ENCODE data around the gene LINGO3. TPM values are rescaled to one million over a fixed set of nuclear protein-coding genes. Genes with fewer than 3 reads are reported as not detected.

LINGO3 gene
- polyA plus RNA-seq, 2 donors = 0.02 TPM; not detected in 1

- Histone ChIP-seq H3K36me3 (ENCODE audit: control insufficient read depth in 2 of 2, insufficient read depth in 2 of 2, low read length in 1 of 2) (peaks cover 0 to 3% of the 10 kb centered on the region in 2 donors), H3K27ac (ENCODE audit: low read depth in 2 of 2, low read length in 1 of 2) (peak within 1 kb of the TSS; percentile 81 to 90), H3K9me3 (ENCODE audit: control insufficient read depth in 2 of 2, insufficient read depth in 1 of 2, low read depth in 1 of 2, low read length in 1 of 2) (no peaks in the 10 kb centered on the region), H3K4me1 (ENCODE audit: control insufficient read depth in 2 of 2, insufficient read depth in 2 of 2, low read length in 1 of 2) (peaks cover 0 to 20% of the 10 kb centered on the region in 2 donors), H3K4me3 (ENCODE audit: low read depth in 1 of 2, low read length in 2 of 2) (peak within 1 kb of the TSS; percentile 77 to 96), H3K27me3 (ENCODE audit: control insufficient read depth in 1 of 2, insufficient read depth in 2 of 2, low read length in 2 of 2) (no peaks in the 10 kb centered on the region)
- 0% methylated on average over 83 to 89 of the region's 89 CpGs for WGBS, 2 donors
These were observed 20.6 kb upstream of the LINGO3 start, which contains the start of the genes LSM7 and SPPL2B for GRCh38 chr19:2328401-2329148. LSM7 (minus strand) TSS chr19:2328586; CDS start chr19:2328566, 20 bp downstream. SPPL2B (plus strand) TSS chr19:2328684; CDS start chr19:2328710, 26 bp downstream.

- WGBS, 2 donors = 0 to 1% methylated on average over 18 of the region's 18 CpGs
- H3K36me3 ChIP-seq (ENCODE audit: control insufficient read depth in 2 of 2, insufficient read depth in 2 of 2, low read length in 1 of 2) = peaks cover 3 to 7% of the 10 kb centered on the region in 2 donors
- H3K4me3 ChIP-seq (ENCODE audit: low read depth in 1 of 2, low read length in 2 of 2) = peak overlapping the region; percentile 77 to 96
- H3K9me3 ChIP-seq (ENCODE audit: control insufficient read depth in 2 of 2, insufficient read depth in 1 of 2, low read depth in 1 of 2, low read length in 1 of 2) = no peaks in the 10 kb centered on the region
- H3K27me3 ChIP-seq (ENCODE audit: control insufficient read depth in 1 of 2, insufficient read depth in 2 of 2, low read length in 2 of 2) = no peaks in the 10 kb centered on the region
- peaks cover 0 to 18% of the 10 kb centered on the region in 2 donors for H3K4me1 ChIP-seq (ENCODE audit: control insufficient read depth in 2 of 2, insufficient read depth in 2 of 2, low read length in 1 of 2)
- peak overlapping the region; percentile 81 to 90 for H3K27ac ChIP-seq (ENCODE audit: low read depth in 2 of 2, low read length in 1 of 2)
These were observed 19.9 kb upstream of the LINGO3 start for GRCh38 chr19:2327773-2328400.

GRCh38 chr19:2326699-2327360 is 18.9 kb upstream of the LINGO3 start:
- Histone ChIP-seq H3K9me3 (ENCODE audit: control insufficient read depth in 2 of 2, insufficient read depth in 1 of 2, low read depth in 1 of 2, low read length in 1 of 2) (no peaks in the 10 kb centered on the region), H3K4me3 (ENCODE audit: low read depth in 1 of 2, low read length in 2 of 2) (no peak overlapping the region), H3K27ac (ENCODE audit: low read depth in 2 of 2, low read length in 1 of 2) (peak overlapping the region in 1 of 2 donors; percentile 90), H3K4me1 (ENCODE audit: control insufficient read depth in 2 of 2, insufficient read depth in 2 of 2, low read length in 1 of 2) (peaks cover 0 to 12% of the 10 kb centered on the region in 2 donors), H3K36me3 (ENCODE audit: control insufficient read depth in 2 of 2, insufficient read depth in 2 of 2, low read length in 1 of 2) (peaks cover 4 to 11% of the 10 kb centered on the region in 2 donors), H3K27me3 (ENCODE audit: control insufficient read depth in 1 of 2, insufficient read depth in 2 of 2, low read length in 2 of 2) (no peaks in the 10 kb centered on the region)
- WGBS, 2 donors = 86 to 89% methylated on average over 16 of the region's 16 CpGs

GRCh38 chr19:2325281-2326046 is 17.5 kb upstream of the LINGO3 start:
- Histone ChIP-seq H3K4me3 (ENCODE audit: low read depth in 1 of 2, low read length in 2 of 2) (no peak overlapping the region), H3K27me3 (ENCODE audit: control insufficient read depth in 1 of 2, insufficient read depth in 2 of 2, low read length in 2 of 2) (no peaks in the 10 kb centered on the region), H3K4me1 (ENCODE audit: control insufficient read depth in 2 of 2, insufficient read depth in 2 of 2, low read length in 1 of 2) (peaks cover 0 to 9% of the 10 kb centered on the region in 2 donors), H3K9me3 (ENCODE audit: control insufficient read depth in 2 of 2, insufficient read depth in 1 of 2, low read depth in 1 of 2, low read length in 1 of 2) (no peaks in the 10 kb centered on the region), H3K36me3 (ENCODE audit: control insufficient read depth in 2 of 2, insufficient read depth in 2 of 2, low read length in 1 of 2) (peaks cover 4 to 17% of the 10 kb centered on the region in 2 donors), H3K27ac (ENCODE audit: low read depth in 2 of 2, low read length in 1 of 2) (no peak overlapping the region)
- WGBS, 2 donors = 72 to 79% methylated on average over 29 of the region's 29 CpGs

GRCh38 chr19:2324220-2324948 is 16.4 kb upstream of the LINGO3 start:
- Histone ChIP-seq H3K9me3 (ENCODE audit: control insufficient read depth in 2 of 2, insufficient read depth in 1 of 2, low read depth in 1 of 2, low read length in 1 of 2) (no peaks in the 10 kb centered on the region), H3K4me1 (ENCODE audit: control insufficient read depth in 2 of 2, insufficient read depth in 2 of 2, low read length in 1 of 2) (peaks cover 0 to 4% of the 10 kb centered on the region in 2 donors), H3K27me3 (ENCODE audit: control insufficient read depth in 1 of 2, insufficient read depth in 2 of 2, low read length in 2 of 2) (no peaks in the 10 kb centered on the region), H3K36me3 (ENCODE audit: control insufficient read depth in 2 of 2, insufficient read depth in 2 of 2, low read length in 1 of 2) (peaks cover 4 to 17% of the 10 kb centered on the region in 2 donors), H3K4me3 (ENCODE audit: low read depth in 1 of 2, low read length in 2 of 2) (no peak overlapping the region), H3K27ac (ENCODE audit: low read depth in 2 of 2, low read length in 1 of 2) (no peak overlapping the region)
- WGBS, 2 donors = 85 to 86% methylated on average over 34 of the region's 34 CpGs

GRCh38 chr19:2323707-2324106 is 15.8 kb upstream of the LINGO3 start:
- H3K9me3 ChIP-seq (ENCODE audit: control insufficient read depth in 2 of 2, insufficient read depth in 1 of 2, low read depth in 1 of 2, low read length in 1 of 2) = no peaks in the 10 kb centered on the region
- H3K27ac ChIP-seq (ENCODE audit: low read depth in 2 of 2, low read length in 1 of 2) = no peak overlapping the region
- no peak overlapping the region for H3K4me3 ChIP-seq (ENCODE audit: low read depth in 1 of 2, low read length in 2 of 2)
- peaks cover 4 to 17% of the 10 kb centered on the region in 2 donors for H3K36me3 ChIP-seq (ENCODE audit: control insufficient read depth in 2 of 2, insufficient read depth in 2 of 2, low read length in 1 of 2)
- H3K4me1 ChIP-seq (ENCODE audit: control insufficient read depth in 2 of 2, insufficient read depth in 2 of 2, low read length in 1 of 2) = peaks cover 0 to 3% of the 10 kb centered on the region in 2 donors
- no peaks in the 10 kb centered on the region for H3K27me3 ChIP-seq (ENCODE audit: control insufficient read depth in 1 of 2, insufficient read depth in 2 of 2, low read length in 2 of 2)
- 88 to 89% methylated on average over 19 of the region's 19 CpGs for WGBS, 2 donors

GRCh38 chr19:2321565-2322283 is 13.8 kb upstream of the LINGO3 start:
- H3K27me3 ChIP-seq (ENCODE audit: control insufficient read depth in 1 of 2, insufficient read depth in 2 of 2, low read length in 2 of 2) = no peaks in the 10 kb centered on the region
- peaks cover 4 to 17% of the 10 kb centered on the region in 2 donors for H3K36me3 ChIP-seq (ENCODE audit: control insufficient read depth in 2 of 2, insufficient read depth in 2 of 2, low read length in 1 of 2)
- WGBS, 2 donors = 87 to 91% methylated on average over 39 of the region's 39 CpGs
- no peak overlapping the region for H3K27ac ChIP-seq (ENCODE audit: low read depth in 2 of 2, low read length in 1 of 2)
- no peaks in the 10 kb centered on the region for H3K9me3 ChIP-seq (ENCODE audit: control insufficient read depth in 2 of 2, insufficient read depth in 1 of 2, low read depth in 1 of 2, low read length in 1 of 2)
- H3K4me1 ChIP-seq (ENCODE audit: control insufficient read depth in 2 of 2, insufficient read depth in 2 of 2, low read length in 1 of 2) = no peaks in the 10 kb centered on the region
- H3K4me3 ChIP-seq (ENCODE audit: low read depth in 1 of 2, low read length in 2 of 2) = no peak overlapping the region

- no peaks in the 10 kb centered on the region for H3K9me3 ChIP-seq (ENCODE audit: control insufficient read depth in 2 of 2, insufficient read depth in 1 of 2, low read depth in 1 of 2, low read length in 1 of 2)
- WGBS, 2 donors = 89 to 90% methylated on average over 12 of the region's 12 CpGs
- H3K27me3 ChIP-seq (ENCODE audit: control insufficient read depth in 1 of 2, insufficient read depth in 2 of 2, low read length in 2 of 2) = no peaks in the 10 kb centered on the region
- H3K27ac ChIP-seq (ENCODE audit: low read depth in 2 of 2, low read length in 1 of 2) = no peak overlapping the region
- H3K4me3 ChIP-seq (ENCODE audit: low read depth in 1 of 2, low read length in 2 of 2) = no peak overlapping the region
- H3K4me1 ChIP-seq (ENCODE audit: control insufficient read depth in 2 of 2, insufficient read depth in 2 of 2, low read length in 1 of 2) = no peaks in the 10 kb centered on the region
- peaks cover 4 to 17% of the 10 kb centered on the region in 2 donors for H3K36me3 ChIP-seq (ENCODE audit: control insufficient read depth in 2 of 2, insufficient read depth in 2 of 2, low read length in 1 of 2)
These were observed 13.0 kb upstream of the LINGO3 start for GRCh38 chr19:2320939-2321338.

Measured in esophagus (tissue), 2 donors.